Esophagus squamous epithelium (tissue), 4 donors: Measurements from ENCODE around the gene PLA2G15.

Experiments used
- CTCF ChIP-seq, 6 experiments: fragments of 450-650 bp in 4 of 6; fragments of 200-600 bp in 2 of 6; sonication (generic) in 2 of 6; IDR thresholded peaks; one replicate each; pipeline ENCODE4 v1.5.1; 2016 to 2019; ENCODE audit warnings: antibody characterized with exemption in 6 of 6, mild to moderate bottlenecking in 4 of 6, moderate library complexity in 4 of 6
- POLR2A ChIP-seq, 4 donors: fragments of 450-650 bp; IDR thresholded peaks; one replicate each; pipeline ENCODE4 v1.6.1; 2017; ENCODE audit warnings: antibody characterized with exemption in 4 of 4, mild to moderate bottlenecking in 4 of 4, moderate library complexity in 3 of 4

- TF ChIP-seq CTCF (IDR thresholded peaks at IDR 0.05) (no peak), POLR2A (IDR thresholded peaks at IDR 0.05) (no peak)
Observed at GRCh38 chr16:68223072-68223471, 22.1 kb upstream of the PLA2G15 start.
